ENCODE data around the gene TSEN15.

Gene TSEN15

GRCh38 chr1:184052194-184052559, 647 bp downstream of the TSEN15 start:
- no peaks in the 10 kb centered on the region for H3K27me3 ChIP-seq (ENCODE audit: insufficient read depth, low read depth, severe bottlenecking)
- no peaks in the 10 kb centered on the region for H3K9me3 ChIP-seq (ENCODE audit: severe bottlenecking)
- TF ChIP-seq, protein P1, sequence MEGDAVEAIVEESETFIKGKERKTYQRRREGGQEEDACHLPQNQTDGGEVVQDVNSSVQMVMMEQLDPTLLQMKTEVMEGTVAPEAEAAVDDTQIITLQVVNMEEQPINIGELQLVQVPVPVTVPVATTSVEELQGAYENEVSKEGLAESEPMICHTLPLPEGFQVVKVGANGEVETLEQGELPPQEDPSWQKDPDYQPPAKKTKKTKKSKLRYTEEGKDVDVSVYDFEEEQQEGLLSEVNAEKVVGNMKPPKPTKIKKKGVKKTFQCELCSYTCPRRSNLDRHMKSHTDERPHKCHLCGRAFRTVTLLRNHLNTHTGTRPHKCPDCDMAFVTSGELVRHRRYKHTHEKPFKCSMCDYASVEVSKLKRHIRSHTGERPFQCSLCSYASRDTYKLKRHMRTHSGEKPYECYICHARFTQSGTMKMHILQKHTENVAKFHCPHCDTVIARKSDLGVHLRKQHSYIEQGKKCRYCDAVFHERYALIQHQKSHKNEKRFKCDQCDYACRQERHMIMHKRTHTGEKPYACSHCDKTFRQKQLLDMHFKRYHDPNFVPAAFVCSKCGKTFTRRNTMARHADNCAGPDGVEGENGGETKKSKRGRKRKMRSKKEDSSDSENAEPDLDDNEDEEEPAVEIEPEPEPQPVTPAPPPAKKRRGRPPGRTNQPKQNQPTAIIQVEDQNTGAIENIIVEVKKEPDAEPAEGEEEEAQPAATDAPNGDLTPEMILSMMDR (IDR thresholded peaks at IDR 0.05; ENCODE audit: low read depth, low read length) = no peak
- H3K27ac ChIP-seq = peak overlapping the region; percentile 92
- no peaks in the 10 kb centered on the region; the same call in 1 of the 2 replicates for H3K36me3 ChIP-seq
- DNase-seq = no peak
- peak overlapping the region; percentile 61 for H3K4me3 ChIP-seq (ENCODE audit: low read depth, low read length)

GRCh38 chr1:184052750-184053149, 1.2 kb downstream of the TSEN15 start:
- TF ChIP-seq, protein P1 (IDR thresholded peaks at IDR 0.05; ENCODE audit: low read depth, low read length) = no peak
- DNase-seq = no peak
- H3K27ac ChIP-seq = no peak overlapping the region
- H3K9me3 ChIP-seq (ENCODE audit: severe bottlenecking) = no peaks in the 10 kb centered on the region
- H3K4me3 ChIP-seq (ENCODE audit: low read depth, low read length) = no peak overlapping the region
- no peaks in the 10 kb centered on the region; the same call in 1 of the 2 replicates for H3K36me3 ChIP-seq
- no peaks in the 10 kb centered on the region for H3K27me3 ChIP-seq (ENCODE audit: insufficient read depth, low read depth, severe bottlenecking)

DNA sequence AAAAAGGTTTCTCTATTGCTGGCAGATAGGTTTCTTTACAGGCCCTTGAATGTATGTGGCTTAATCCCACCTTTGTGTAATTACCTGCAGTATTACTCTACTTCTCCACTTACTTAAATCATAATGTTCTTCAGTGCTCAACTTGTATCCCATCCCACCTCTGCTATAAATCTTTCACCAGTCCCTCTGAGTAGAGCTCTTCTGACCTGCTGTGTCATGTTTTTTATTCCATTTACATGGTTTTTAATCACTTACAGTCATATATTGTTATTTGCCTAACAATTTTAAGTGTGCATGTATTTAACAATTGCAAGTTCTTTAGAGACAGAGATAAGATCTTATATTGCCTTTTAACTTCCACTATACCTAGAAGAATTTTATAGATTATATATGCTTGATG, 2.4 kb downstream of the TSEN15 start:
- H3K36me3 ChIP-seq = no peaks in the 10 kb centered on the region; the same call in 1 of the 2 replicates
- no peak overlapping the region for H3K4me3 ChIP-seq (ENCODE audit: low read depth, low read length)
- no peak for DNase-seq
- no peak overlapping the region for H3K27ac ChIP-seq
- H3K9me3 ChIP-seq (ENCODE audit: severe bottlenecking) = no peaks in the 10 kb centered on the region
- TF ChIP-seq, protein P1 (IDR thresholded peaks at IDR 0.05; ENCODE audit: low read depth, low read length) = no peak
- H3K27me3 ChIP-seq (ENCODE audit: insufficient read depth, low read depth, severe bottlenecking) = no peaks in the 10 kb centered on the region

GRCh38 chr1:184056921-184057555, 5.5 kb downstream of the TSEN15 start:
- Histone ChIP-seq H3K36me3 (no peaks in the 10 kb centered on the region; the same call in 1 of the 2 replicates), H3K27ac (no peak overlapping the region), H3K9me3 (ENCODE audit: severe bottlenecking) (no peaks in the 10 kb centered on the region), H3K4me3 (ENCODE audit: low read depth, low read length) (no peak overlapping the region), H3K27me3 (ENCODE audit: insufficient read depth, low read depth, severe bottlenecking) (no peaks in the 10 kb centered on the region)
- DNase-seq = no peak
- TF ChIP-seq, protein P1 (IDR thresholded peaks at IDR 0.05; ENCODE audit: low read depth, low read length) = no peak

DNA sequence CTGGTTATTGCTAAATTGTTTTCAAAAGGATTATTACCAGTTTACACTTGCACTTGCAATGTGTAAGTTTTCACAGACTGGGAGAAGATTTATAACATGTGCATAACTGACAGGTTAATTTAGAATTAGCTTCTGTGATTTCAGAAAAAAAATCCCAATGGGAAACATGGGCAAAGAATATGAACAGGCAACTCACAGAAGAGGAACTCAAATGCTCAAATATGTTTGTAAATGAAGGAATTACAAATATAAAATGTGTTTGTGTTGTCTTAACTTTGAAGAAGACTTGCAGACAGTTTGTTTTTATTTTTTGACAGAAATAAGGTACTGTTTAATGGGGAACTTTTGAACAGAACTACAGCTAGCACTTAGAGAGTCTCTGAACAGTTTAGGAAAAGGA, 8.4 kb downstream of the TSEN15 start:
- no peak overlapping the region for H3K27ac ChIP-seq
- H3K9me3 ChIP-seq (ENCODE audit: severe bottlenecking) = no peaks in the 10 kb centered on the region
- no peaks in the 10 kb centered on the region for H3K27me3 ChIP-seq (ENCODE audit: insufficient read depth, low read depth, severe bottlenecking)
- TF ChIP-seq, protein P1 (IDR thresholded peaks at IDR 0.05; ENCODE audit: low read depth, low read length) = no peak
- no peak for DNase-seq
- H3K36me3 ChIP-seq = no peaks in the 10 kb centered on the region; the same call in 1 of the 2 replicates
- no peak overlapping the region for H3K4me3 ChIP-seq (ENCODE audit: low read depth, low read length)

- H3K27me3 ChIP-seq (ENCODE audit: insufficient read depth, low read depth, severe bottlenecking) = no peaks in the 10 kb centered on the region
- no peak overlapping the region for H3K27ac ChIP-seq
- DNase-seq = no peak
- H3K4me3 ChIP-seq (ENCODE audit: low read depth, low read length) = no peak overlapping the region
- TF ChIP-seq, protein P1 (IDR thresholded peaks at IDR 0.05; ENCODE audit: low read depth, low read length) = no peak
- H3K36me3 ChIP-seq = no peaks in the 10 kb centered on the region; the same call in 1 of the 2 replicates
- H3K9me3 ChIP-seq (ENCODE audit: severe bottlenecking) = no peaks in the 10 kb centered on the region
Observed at GRCh38 chr1:184060316-184060715, 8.8 kb downstream of the TSEN15 start.

Measured in WERI-Rb-1 (cell line).